Measurements from ENCODE around the gene CYB5D1. TPM values are rescaled to one million over a fixed set of nuclear protein-coding genes. Genes with fewer than 3 reads are reported as not detected.
"Not testable (repeated sequence)": the region's sequence is repeated elsewhere in the genome, so short reads cannot be mapped to it uniquely, and the experiment has no call there.

CYB5D1 gene
- total RNA-seq, 1 donor from 2014 or later = 15.1 TPM

GRCh38 chr17:7854851-7855659, 2.7 kb upstream of the CYB5D1 start, which contains the start of gene TMEM88:
TSS of gene TMEM88 (plus strand) at chr17:7855066. CDS start at chr17:7855075, 9 bp downstream.
- FAIRE-seq (no peak), DNase-seq (ENCODE audit: low spot score in 2 of 2) (peak in 1 of 2 donors; percentile 14)

GRCh38 chr17:7855660-7856010, 2.2 kb upstream of the CYB5D1 start:
- no peak for DNase-seq (ENCODE audit: low spot score in 2 of 2)
- FAIRE-seq = no peak

- FAIRE-seq (no peak), DNase-seq (ENCODE audit: low spot score in 2 of 2) (peak; percentile 26 to 29)
Observed at GRCh38 chr17:7856011-7856810, 1.6 kb upstream of the CYB5D1 start.

- FAIRE-seq = no peak
- DNase-seq (ENCODE audit: low spot score in 2 of 2) = peak; percentile 86 to 93
Observed at GRCh38 chr17:7856811-7857712, 741 bp upstream of the CYB5D1 start, which contains the start of gene NAA38. TSS of gene NAA38 (minus strand) at chr17:7857559. CDS start at chr17:7857463, 96 bp downstream.

GRCh38 chr17:7858522-7858810, 663 bp downstream of the CYB5D1 start:
- DNase-seq (ENCODE audit: low spot score in 2 of 2) (no peak), FAIRE-seq (no peak)

- DNase-seq (ENCODE audit: low spot score in 2 of 2) (no peak), FAIRE-seq (no peak)
Observed at GRCh38 chr17:7859028-7859427, 1.2 kb downstream of the CYB5D1 start.

GRCh38 chr17:7862692-7863437, 5.1 kb downstream of the CYB5D1 start:
- no peak for FAIRE-seq
- DNase-seq (ENCODE audit: low spot score in 2 of 2) = peak; percentile 47 to 61

GRCh38 chr17:7864384-7864783, 6.6 kb downstream of the CYB5D1 start:
- DNase-seq (ENCODE audit: low spot score in 2 of 2); FAIRE-seq: not testable (repeated sequence)

- FAIRE-seq (no peak), DNase-seq (ENCODE audit: low spot score in 2 of 2) (no peak)
Observed at GRCh38 chr17:7864995-7865650, 7.3 kb downstream of the CYB5D1 start.

GRCh38 chr17:7867881-7868329, 10.1 kb downstream of the CYB5D1 start:
- DNase-seq (ENCODE audit: low spot score in 2 of 2) (no peak), FAIRE-seq (no peak)

GRCh38 chr17:7873051-7873450, 15.2 kb downstream of the CYB5D1 start:
- FAIRE-seq (no peak), DNase-seq (ENCODE audit: low spot score in 2 of 2) (no peak)

- DNase-seq (ENCODE audit: low spot score in 2 of 2) (no peak), FAIRE-seq (no peak)
Observed at GRCh38 chr17:7875804-7876370, 18.1 kb downstream of the CYB5D1 start.

GRCh38 chr17:7878234-7878633, 20.4 kb downstream of the CYB5D1 start:
- no peak for FAIRE-seq

GRCh38 chr17:7880076-7880868, 22.5 kb downstream of the CYB5D1 start:
- no peak for DNase-seq (ENCODE audit: low spot score in 2 of 2)
- FAIRE-seq = no peak

More at GRCh38 chr17:7878234-7878633, 20.4 kb downstream of the CYB5D1 start:
- DNase-seq (ENCODE audit: low spot score in 2 of 2) = no peak

GRCh38 chr17:7881276-7882054, 23.7 kb downstream of the CYB5D1 start:
- no peak for DNase-seq (ENCODE audit: low spot score in 2 of 2)
- no peak for FAIRE-seq

- FAIRE-seq (no peak), DNase-seq (ENCODE audit: low spot score in 2 of 2) (no peak)
Observed at GRCh38 chr17:7882068-7882467, 24.3 kb downstream of the CYB5D1 start.

GRCh38 chr17:7882629-7883028, 24.8 kb downstream of the CYB5D1 start:
- FAIRE-seq (no peak), DNase-seq (ENCODE audit: low spot score in 2 of 2) (no peak)

Data from frontal cortex (tissue), 4 donors.